H9 (cell line): ENCODE results near the gene AIG1. TPM values are rescaled to one million over a fixed set of nuclear protein-coding genes. Genes with fewer than 3 reads are reported as not detected.

ENCODE experiments used
- DNase-seq: peaks from one replicate; pipeline ENCODE4 v3.0.0-alpha.2; 2017
- H2AFZ ChIP-seq: one replicate; pipeline ENCODE4 v1.6.1; 2013; ENCODE audit warnings: mild to moderate bottlenecking, low read length, control low read depth, moderate library complexity
- H2AK5ac ChIP-seq: 2 replicates; pipeline ENCODE4 v1.6.1; 2013; ENCODE audit warnings: low read length, control low read depth, mixed read lengths; ENCODE audit not compliant: insufficient read length
- H2BK120ac ChIP-seq: one replicate; pipeline ENCODE4 v1.6.1; 2013; ENCODE audit warnings: low read depth, mild to moderate bottlenecking, low read length, control low read depth, inconsistent platforms; ENCODE audit not compliant: poor library complexity, severe bottlenecking
- H2BK12ac ChIP-seq: 2 replicates; pipeline ENCODE4 v1.6.1; 2013; ENCODE audit warnings: low read length, control low read depth, mixed read lengths, low read depth; ENCODE audit not compliant: insufficient read length
- H2BK15ac ChIP-seq: 2 replicates; pipeline ENCODE4 v1.6.1; 2013; ENCODE audit warnings: low read depth, low read length, control low read depth
- H2BK20ac ChIP-seq: one replicate; pipeline ENCODE4 v1.6.1; 2013; ENCODE audit warnings: low read depth, mild to moderate bottlenecking, low read length, control low read depth, inconsistent platforms; ENCODE audit not compliant: poor library complexity, severe bottlenecking
- H2BK5ac ChIP-seq: 2 replicates; pipeline ENCODE4 v1.6.1; 2013; ENCODE audit warnings: low read length, control low read depth, mixed read lengths; ENCODE audit not compliant: insufficient read length
- H3K14ac ChIP-seq: 2 replicates; pipeline ENCODE4 v1.6.1; 2013; ENCODE audit warnings: low read length, control low read depth; ENCODE audit not compliant: insufficient read depth
- H3K18ac ChIP-seq: 2 replicates; pipeline ENCODE4 v1.6.1; 2013; ENCODE audit warnings: low read depth, mild to moderate bottlenecking, mixed read lengths, low read length, control low read depth; ENCODE audit not compliant: insufficient read length
- H3K23ac ChIP-seq: 2 replicates; pipeline ENCODE4 v1.6.1; 2013; ENCODE audit warnings: low read length, control low read depth, mixed read lengths, low read depth; ENCODE audit not compliant: insufficient read length
- H3K23me2 ChIP-seq: 2 replicates; pipeline ENCODE4 v1.6.1; 2013; ENCODE audit warnings: low read depth, mild to moderate bottlenecking, mixed read lengths, low read length, control low read depth; ENCODE audit not compliant: insufficient read length, poor library complexity, severe bottlenecking
- H3K27ac ChIP-seq: 2 replicates; pipeline ENCODE4 v1.5.1; 2013; ENCODE audit warnings: low read length, control low read depth, mixed read lengths, low read depth; ENCODE audit not compliant: insufficient read length
- H3K27me3 ChIP-seq: 2 replicates; pipeline ENCODE4 v1.6.1; 2013; ENCODE audit warnings: low read length, control low read depth, inconsistent platforms; ENCODE audit not compliant: insufficient read depth
- H3K4ac ChIP-seq: 2 replicates; pipeline ENCODE4 v1.6.1; 2013; ENCODE audit warnings: low read depth, mild to moderate bottlenecking, control low read depth, inconsistent platforms, low read length, moderate library complexity
- H3K4me1 ChIP-seq: 2 replicates; pipeline ENCODE4 v1.6.1; 2013; ENCODE audit warnings: low read length, control low read depth, inconsistent platforms; ENCODE audit not compliant: insufficient read depth
- H3K4me2 ChIP-seq: 2 replicates; pipeline ENCODE4 v1.6.1; 2013; ENCODE audit warnings: low read length, control low read depth, mixed read lengths; ENCODE audit not compliant: insufficient read length, insufficient read depth
- H3K56ac ChIP-seq: 2 replicates; pipeline ENCODE4 v1.6.1; 2013; ENCODE audit warnings: low read depth, mild to moderate bottlenecking, mixed read lengths, low read length, control low read depth; ENCODE audit not compliant: insufficient read length
- H3K79me1 ChIP-seq: 2 replicates; pipeline ENCODE4 v1.6.1; 2013; ENCODE audit warnings: low read depth, mild to moderate bottlenecking, moderate library complexity, low read length, control low read depth, inconsistent platforms; ENCODE audit not compliant: insufficient read depth, poor library complexity, severe bottlenecking
- H3K79me2 ChIP-seq: 2 replicates; pipeline ENCODE4 v1.6.1; 2013; ENCODE audit warnings: low read length, control low read depth, inconsistent platforms; ENCODE audit not compliant: insufficient read depth
- H3K9ac ChIP-seq: 2 replicates; pipeline ENCODE4 v1.6.1; 2013; ENCODE audit warnings: low read length, control low read depth, mixed read lengths; ENCODE audit not compliant: insufficient read length; ENCODE audit errors: extremely low read depth
- H3K9me3 ChIP-seq: one replicate; pipeline ENCODE4 v1.6.1; 2013; ENCODE audit warnings: low read depth, low read length, inconsistent platforms; ENCODE audit not compliant: control insufficient read depth
- H3T11ph ChIP-seq: one replicate; pipeline ENCODE4 v1.6.1; 2013; ENCODE audit warnings: mild to moderate bottlenecking, low read length, control low read depth, inconsistent platforms
- H4K20me1 ChIP-seq: one replicate; pipeline ENCODE4 v1.6.1; 2013; ENCODE audit not compliant: control insufficient read depth, insufficient read length, insufficient read depth
- H4K5ac ChIP-seq: 2 replicates; pipeline ENCODE4 v1.6.1; 2013; ENCODE audit warnings: low read depth, mild to moderate bottlenecking, mixed read lengths, low read length, control low read depth; ENCODE audit not compliant: insufficient read length
- H4K8ac ChIP-seq: replicated peaks from 2 replicates; pipeline ENCODE4 v1.6.1; 2013; ENCODE audit warnings: low read length, control low read depth, mixed read lengths, low read depth; ENCODE audit not compliant: insufficient read length
- H4K91ac ChIP-seq: 2 replicates; pipeline ENCODE4 v1.6.1; 2013; ENCODE audit warnings: low read depth, mild to moderate bottlenecking, moderate library complexity, mixed read lengths, low read length, control low read depth; ENCODE audit not compliant: insufficient read length
- H3K27ac Mint-ChIP-seq, 3 experiments: 2 replicates in 2 of 3; 3 replicates in 1 of 3; pipeline ENCODE4 v1.8.0; 2020 to 2021; ENCODE audit warnings: mixed read lengths in 3 of 3, mild to moderate bottlenecking in 1 of 3, moderate library complexity in 1 of 3
- H3K27me3 Mint-ChIP-seq: 2 replicates; pipeline ENCODE4 v1.8.0; 2021; ENCODE audit warnings: low read depth, mild to moderate bottlenecking, moderate library complexity, mixed read lengths
- H3K36me3 Mint-ChIP-seq, 3 experiments: 2 replicates in 2 of 3; 3 replicates in 1 of 3; pipeline ENCODE4 v1.8.0; 2020 to 2021; ENCODE audit warnings: low read depth in 3 of 3, mixed read lengths in 3 of 3; ENCODE audit not compliant: insufficient read depth in 1 of 3
- H3K4me1 Mint-ChIP-seq, 2 experiments: 2 replicates each; pipeline ENCODE4 v1.8.0; 2020; ENCODE audit warnings: mixed read lengths in 2 of 2
- H3K4me3 Mint-ChIP-seq, 2 experiments: 2 replicates in 1 of 2; 3 replicates in 1 of 2; pipeline ENCODE4 v1.8.0; 2020 to 2021; ENCODE audit warnings: mild to moderate bottlenecking in 2 of 2, mixed read lengths in 2 of 2, moderate library complexity in 1 of 2
- H3K9me3 Mint-ChIP-seq, 2 experiments: 2 replicates in 1 of 2; 3 replicates in 1 of 2; pipeline ENCODE4 v1.8.0; 2020; ENCODE audit warnings: mild to moderate bottlenecking in 2 of 2, mixed read lengths in 2 of 2, moderate library complexity in 1 of 2
- CTCF ChIP-seq: fragments of 200-600 bp; sonication (generic); conservative IDR thresholded peaks from 3 replicates; pipeline ENCODE4 v1.8.0; 2021; ENCODE audit warnings: antibody characterized with exemption, mild to moderate bottlenecking
- WGBS: extraction: QIAGEN DNeasy Blood & Tissue Kit; methylation state at CpG from one replicate; pipeline ENCODE4 v1.1.7; 2013; ENCODE audit warnings: missing lambda C conversion rate, low lambda C conversion rate, mixed read lengths; ENCODE audit not compliant: insufficient read length; ENCODE audit errors: extremely low coverage; 5-methylcytosine and 5-hydroxymethylcytosine counted together
- total RNA-seq: library from RNA; stranded (reverse); gene quantifications from 2 replicates; pipeline ENCODE4 v1.2.1, GENCODE V29; 2021

AIG1 gene
- total RNA-seq, 1 experiment from 2014 or later, result 44.6 TPM

- Histone ChIP-seq H3K56ac (no peak overlapping the region), H3K27me3 (no peaks in the 10 kb centered on the region), H3K9me3 (no peaks in the 10 kb centered on the region), H3K79me2 (no peaks in the 10 kb centered on the region), H4K5ac (no peak overlapping the region), H3K4me2 (no peak overlapping the region), H3K9ac (no peak overlapping the region), H3K4me1 (peaks cover 6% of the 10 kb centered on the region; the same call in 1 of the 2 replicates), H3K14ac (no peak overlapping the region), H2AFZ (no peak overlapping the region), H2BK120ac (peak overlapping the region; percentile 54), H3K18ac (no peak overlapping the region), H2BK20ac (no peak overlapping the region), H3K23me2 (no peaks in the 10 kb centered on the region), H4K8ac (no peak overlapping the region), H3K79me1 (no peaks in the 10 kb centered on the region), H2BK12ac (no peak overlapping the region), H2AK5ac (no peak overlapping the region), H3K27ac (no peak overlapping the region), H2BK15ac (no peak overlapping the region), H2BK5ac (no peak overlapping the region), H4K20me1 (no peaks in the 10 kb centered on the region), H3K4ac (no peak overlapping the region), H3K23ac (no peak overlapping the region), H3T11ph (no peak overlapping the region), H4K91ac (no peak overlapping the region)
- DNase-seq, result no peak
- H3K4me3 Mint-ChIP-seq, result no peak overlapping the region
- no peaks in the 10 kb centered on the region for H3K27me3 Mint-ChIP-seq
- WGBS, result no CpG with 5 or more reads among the region's 7 CpGs
- H3K4me1 Mint-ChIP-seq, result peaks cover 26 to 35% of the 10 kb centered on the region in 2 experiments
- H3K9me3 Mint-ChIP-seq, result peaks cover 4 to 14% of the 10 kb centered on the region in 2 experiments
- 0 out of 7 replicates have a peak overlapping the region, but pooled peaks of 1 of the 3 experiments have one; percentile 54 for H3K27ac Mint-ChIP-seq
- H3K36me3 Mint-ChIP-seq, result peaks cover 2 to 22% (median 5%) of the 10 kb centered on the region in 3 experiments; a peak in 5 of 7 replicates
- TF ChIP-seq CTCF, result no peak
Observed at GRCh38 chr6:143260857-143261256, 200.2 kb downstream of the AIG1 start.
